Osteocyte (in vitro differentiated cells): Measurements from ENCODE around the gene CACNG7. TPM values are rescaled to one million over a fixed set of nuclear protein-coding genes. Genes with fewer than 3 reads are reported as not detected.

ENCODE experiments used
- DNase-seq: peaks from one replicate; pipeline ENCODE4 v3.0.0; 2021; ENCODE audit warnings: mixed read lengths; ENCODE audit not compliant: unreplicated experiment; ENCODE audit errors: extremely low spot score
- H3K27ac Mint-ChIP-seq: one replicate; pipeline ENCODE4 v1.8.0; 2021; ENCODE audit warnings: mild to moderate bottlenecking, mixed read lengths; ENCODE audit not compliant: unreplicated experiment
- H3K27me3 Mint-ChIP-seq: one replicate; pipeline ENCODE4 v1.8.0; 2021; ENCODE audit warnings: mixed read lengths; ENCODE audit not compliant: unreplicated experiment
- H3K36me3 Mint-ChIP-seq: one replicate; pipeline ENCODE4 v1.8.0; 2021; ENCODE audit warnings: mixed read lengths; ENCODE audit not compliant: unreplicated experiment
- H3K4me1 Mint-ChIP-seq: one replicate; pipeline ENCODE4 v1.8.0; 2021; ENCODE audit warnings: mixed read lengths; ENCODE audit not compliant: unreplicated experiment
- H3K4me3 Mint-ChIP-seq: one replicate; pipeline ENCODE4 v1.8.0; 2021; ENCODE audit warnings: mild to moderate bottlenecking, moderate library complexity, mixed read lengths; ENCODE audit not compliant: unreplicated experiment
- H3K9me3 Mint-ChIP-seq: one replicate; pipeline ENCODE4 v1.8.0; 2021; ENCODE audit warnings: mixed read lengths; ENCODE audit not compliant: unreplicated experiment
- total RNA-seq: library from RNA; stranded (reverse); gene quantifications from 2 replicates; pipeline ENCODE4 v1.2.1, GENCODE V29; 2021
- TF ChIP-seq, protein P1 (sequence below): fragments of 200-600 bp; sonication (generic); IDR thresholded peaks from 2 replicates; pipeline ENCODE4 v1.5.0; 2021; ENCODE audit warnings: antibody characterized with exemption, mild to moderate bottlenecking, moderate library complexity

The CACNG7 gene
- total RNA-seq, 1 donor from 2014 or later = not detected

DNA sequence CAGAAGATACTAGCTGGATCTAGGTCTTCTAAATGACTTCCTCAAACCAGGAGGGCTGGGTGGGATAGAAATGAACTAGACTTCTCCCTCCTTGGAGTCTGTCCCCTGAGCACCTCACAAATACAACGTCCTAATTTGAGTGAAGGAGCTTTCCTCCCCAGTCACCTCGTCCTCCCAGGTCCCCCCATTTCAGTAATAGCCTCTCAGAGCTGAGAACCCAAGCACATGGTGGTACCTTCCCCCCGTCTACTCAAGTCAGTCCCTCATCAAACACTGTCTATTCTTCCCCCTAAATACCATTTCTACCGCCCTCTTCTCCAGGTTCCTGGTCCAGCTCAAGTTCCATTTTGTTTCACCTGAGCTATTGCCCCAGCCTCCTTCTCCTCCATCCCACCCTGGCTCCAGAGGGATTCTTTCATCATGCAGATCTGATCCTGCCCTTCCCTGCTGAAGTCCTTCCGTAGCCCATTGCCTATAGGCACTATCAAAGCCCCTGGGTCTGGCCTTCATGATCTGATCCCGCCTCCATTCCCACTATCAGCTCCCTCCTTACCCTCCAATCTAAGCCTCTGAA is 32.3 kb upstream of the CACNG7 start:
- H3K36me3 Mint-ChIP-seq = peaks cover 30% of the 10 kb centered on the region
- H3K9me3 Mint-ChIP-seq = no peaks in the 10 kb centered on the region
- H3K27ac Mint-ChIP-seq = peak overlapping the region; percentile 23
- DNase-seq = no peak
- TF ChIP-seq, protein P1, sequence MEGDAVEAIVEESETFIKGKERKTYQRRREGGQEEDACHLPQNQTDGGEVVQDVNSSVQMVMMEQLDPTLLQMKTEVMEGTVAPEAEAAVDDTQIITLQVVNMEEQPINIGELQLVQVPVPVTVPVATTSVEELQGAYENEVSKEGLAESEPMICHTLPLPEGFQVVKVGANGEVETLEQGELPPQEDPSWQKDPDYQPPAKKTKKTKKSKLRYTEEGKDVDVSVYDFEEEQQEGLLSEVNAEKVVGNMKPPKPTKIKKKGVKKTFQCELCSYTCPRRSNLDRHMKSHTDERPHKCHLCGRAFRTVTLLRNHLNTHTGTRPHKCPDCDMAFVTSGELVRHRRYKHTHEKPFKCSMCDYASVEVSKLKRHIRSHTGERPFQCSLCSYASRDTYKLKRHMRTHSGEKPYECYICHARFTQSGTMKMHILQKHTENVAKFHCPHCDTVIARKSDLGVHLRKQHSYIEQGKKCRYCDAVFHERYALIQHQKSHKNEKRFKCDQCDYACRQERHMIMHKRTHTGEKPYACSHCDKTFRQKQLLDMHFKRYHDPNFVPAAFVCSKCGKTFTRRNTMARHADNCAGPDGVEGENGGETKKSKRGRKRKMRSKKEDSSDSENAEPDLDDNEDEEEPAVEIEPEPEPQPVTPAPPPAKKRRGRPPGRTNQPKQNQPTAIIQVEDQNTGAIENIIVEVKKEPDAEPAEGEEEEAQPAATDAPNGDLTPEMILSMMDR = no peak
- H3K27me3 Mint-ChIP-seq = no peaks in the 10 kb centered on the region
- peak overlapping the region; percentile 7 for H3K4me3 Mint-ChIP-seq
- peaks cover 11% of the 10 kb centered on the region for H3K4me1 Mint-ChIP-seq

DNA sequence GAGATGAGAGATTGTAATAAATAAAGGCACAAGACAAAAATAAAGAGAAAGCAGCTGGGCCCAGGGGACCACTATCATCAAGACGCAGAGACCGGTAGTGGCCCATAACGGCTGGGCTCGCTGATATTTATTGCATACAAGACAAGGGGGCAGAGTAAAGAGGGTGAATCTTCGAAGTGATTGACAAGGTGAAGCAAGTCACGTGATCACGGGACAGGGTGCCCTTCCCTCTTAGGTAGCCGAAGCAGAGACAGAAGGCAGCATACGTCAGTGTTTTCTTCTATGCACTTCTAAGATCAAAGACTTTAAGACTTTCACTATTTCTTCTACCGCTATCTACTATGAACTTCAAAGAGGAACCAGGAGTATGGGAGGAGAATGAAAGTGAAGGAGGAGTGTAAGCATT is 31.7 kb upstream of the CACNG7 start:
- H3K27me3 Mint-ChIP-seq = no peaks in the 10 kb centered on the region
- H3K36me3 Mint-ChIP-seq = peaks cover 30% of the 10 kb centered on the region
- H3K4me3 Mint-ChIP-seq = no peak overlapping the region
- TF ChIP-seq, protein P1 = no peak
- DNase-seq = no peak
- H3K4me1 Mint-ChIP-seq = peaks cover 14% of the 10 kb centered on the region
- no peaks in the 10 kb centered on the region for H3K9me3 Mint-ChIP-seq
- peak overlapping the region; percentile 23 for H3K27ac Mint-ChIP-seq

DNA sequence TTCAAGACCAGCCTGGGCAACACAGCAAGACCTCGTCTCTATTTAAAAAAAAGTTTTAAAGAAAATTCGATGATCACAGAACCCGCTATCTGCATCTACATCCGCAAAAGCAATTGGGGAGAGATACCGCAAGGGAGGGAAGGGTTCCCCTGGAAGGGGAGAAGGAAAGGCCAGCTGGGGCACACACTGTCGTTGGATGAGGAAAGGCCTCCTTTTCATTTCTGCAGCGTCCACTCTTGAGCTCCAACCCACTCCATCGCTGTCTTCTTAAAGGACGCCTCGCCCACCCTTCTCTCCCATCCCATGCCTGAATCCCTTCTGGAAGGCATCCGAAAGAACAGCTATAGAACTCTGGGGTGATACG is 30.3 kb upstream of the CACNG7 start:
- Mint-ChIP-seq H3K27me3 (peaks cover 7% of the 10 kb centered on the region), H3K4me3 (no peak overlapping the region), H3K27ac (peak overlapping the region; percentile 83), H3K36me3 (peaks cover 22% of the 10 kb centered on the region), H3K4me1 (peaks cover 16% of the 10 kb centered on the region), H3K9me3 (no peaks in the 10 kb centered on the region)
- TF ChIP-seq, protein P1 = no peak
- DNase-seq = no peak

DNA sequence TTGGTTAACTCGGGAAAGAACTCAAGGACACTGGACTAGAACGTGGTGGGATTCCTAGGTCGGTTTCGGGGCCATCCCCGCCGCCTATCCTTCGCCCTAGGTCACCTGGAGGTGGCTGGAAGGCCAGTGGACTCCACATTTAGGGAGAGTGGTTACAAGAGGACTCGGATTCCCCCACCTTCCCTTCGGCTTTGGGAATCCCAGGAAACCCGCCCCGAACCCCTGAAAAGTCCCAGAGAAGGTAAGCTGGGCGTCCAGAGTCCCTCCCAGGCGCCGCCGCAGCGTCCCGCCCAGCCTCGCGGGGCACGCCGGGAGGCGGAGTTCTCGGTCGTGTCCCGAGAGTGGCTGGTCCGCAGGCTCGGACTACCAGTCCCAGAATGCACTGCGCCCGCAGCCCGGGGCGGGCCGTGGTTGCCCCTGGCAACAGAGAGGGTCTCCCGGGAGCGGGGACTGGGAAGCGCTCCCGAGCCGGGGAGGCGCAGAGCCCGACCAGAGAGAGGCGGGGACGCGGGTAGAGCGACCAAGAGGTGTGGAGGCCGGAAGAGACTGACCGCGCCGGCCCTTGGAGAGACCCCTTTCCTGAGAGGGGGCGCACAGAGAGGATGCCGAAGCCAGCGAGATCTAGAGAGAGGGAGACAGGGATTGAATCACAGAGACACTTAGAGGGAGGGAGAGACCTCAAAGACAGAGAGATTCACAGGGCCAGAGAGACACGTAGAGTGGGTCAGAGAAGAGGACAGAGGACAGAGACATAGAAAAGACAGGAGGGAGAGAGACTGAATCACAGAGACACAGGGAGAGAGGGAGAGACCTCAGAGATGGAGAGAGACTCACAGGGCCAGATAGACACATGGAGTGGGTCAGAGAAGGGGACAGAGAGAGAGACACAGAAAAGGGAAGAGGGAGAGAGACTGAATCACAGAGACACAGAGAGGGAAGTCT is 29.7 kb upstream of the CACNG7 start:
- H3K9me3 Mint-ChIP-seq = no peaks in the 10 kb centered on the region
- peaks cover 13% of the 10 kb centered on the region for H3K27me3 Mint-ChIP-seq
- H3K4me3 Mint-ChIP-seq = no peak overlapping the region
- H3K4me1 Mint-ChIP-seq = peaks cover 15% of the 10 kb centered on the region
- peak; percentile 100 for DNase-seq
- TF ChIP-seq, protein P1 = no peak
- H3K36me3 Mint-ChIP-seq = peaks cover 15% of the 10 kb centered on the region
- peak overlapping the region; percentile 83 for H3K27ac Mint-ChIP-seq
